OCI-LY7 (cell line): Measurements from ENCODE around the gene LMTK3. TPM values are rescaled to one million over a fixed set of nuclear protein-coding genes. Genes with fewer than 3 reads are reported as not detected.

Experiments used
- BruUV-seq: library from RNA; stranded (reverse); fragments of 400-500 nt; replicated peaks from 2 replicates; lab custom pipeline; 2021; lab: Mats Ljungman, UMichigan
- CTCF ChIA-PET: fragments of 300-600 bp; sonication (Branson Sonifier 250); formaldehyde crosslinking; loops from one replicate; lab custom pipeline; 2022; ENCODE audit warnings: antibody characterized with exemption; ENCODE audit not compliant: unreplicated experiment; lab: Charles Lee
- POLR2A ChIA-PET: fragments of 300-600 bp; sonication (Branson Sonifier 250); formaldehyde crosslinking; loops from one replicate; lab custom pipeline; 2022; ENCODE audit warnings: antibody characterized with exemption; lab: Charles Lee
- DNase-seq: peaks from one replicate; pipeline ENCODE4 v3.0.0-alpha.2; 2015; ENCODE audit warnings: low spot score
- H2AFZ ChIP-seq: fragments of 200-600 bp; sonication (generic), shearing (Covaris generic); 2 replicates; pipeline ENCODE4 v1.6.1; 2014; ENCODE audit warnings: mild to moderate bottlenecking, antibody characterized with exemption, low read length, moderate library complexity
- H3K27ac ChIP-seq: fragments of 200-600 bp; sonication (generic); 2 replicates; pipeline ENCODE4 v1.5.1; 2014; ENCODE audit warnings: mixed run types, low read depth, mild to moderate bottlenecking, moderate library complexity, low read length, inconsistent platforms; ENCODE audit not compliant: poor library complexity, severe bottlenecking
- H3K36me3 ChIP-seq: fragments of 200-600 bp; sonication (generic); 2 replicates; pipeline ENCODE4 v1.6.1; 2014; ENCODE audit warnings: mild to moderate bottlenecking, antibody characterized with exemption, low read length, moderate library complexity, mixed read lengths; ENCODE audit not compliant: insufficient read depth
- H3K4me1 ChIP-seq: fragments of 200-600 bp; sonication (generic); 2 replicates; pipeline ENCODE4 v1.5.1; 2014; ENCODE audit warnings: mild to moderate bottlenecking, low read length; ENCODE audit not compliant: insufficient read depth, poor library complexity, severe bottlenecking
- H3K4me2 ChIP-seq: fragments of 200-600 bp; sonication (generic); 2 replicates; pipeline ENCODE4 v1.6.1; 2014; ENCODE audit warnings: mild to moderate bottlenecking, low read length
- H3K4me3 ChIP-seq: fragments of 200-600 bp; sonication (generic); 2 replicates; pipeline ENCODE4 v1.5.1; 2014; ENCODE audit warnings: mild to moderate bottlenecking, low read depth, low read length; ENCODE audit not compliant: poor library complexity, severe bottlenecking
- H3K79me2 ChIP-seq: fragments of 200-600 bp; sonication (generic); 2 replicates; pipeline ENCODE4 v1.6.1; 2016; ENCODE audit warnings: low read depth, mild to moderate bottlenecking, low read length, moderate library complexity, mixed read lengths; ENCODE audit not compliant: insufficient read depth
- H3K9me2 ChIP-seq: fragments of 200-600 bp; sonication (generic); 2 replicates; pipeline ENCODE4 v1.6.1; 2016; ENCODE audit warnings: mild to moderate bottlenecking, low read length, mixed read lengths; ENCODE audit not compliant: insufficient read depth
- H3K9me3 ChIP-seq: fragments of 200-600 bp; sonication (generic); 2 replicates; pipeline ENCODE4 v1.6.1; 2014; ENCODE audit warnings: mild to moderate bottlenecking, mixed run types, low read length, mixed read lengths
- H4K20me1 ChIP-seq: fragments of 200-600 bp; sonication (generic); 2 replicates; pipeline ENCODE4 v1.6.1; 2014; ENCODE audit warnings: mild to moderate bottlenecking, antibody characterized with exemption, low read length, moderate library complexity, mixed read lengths; ENCODE audit not compliant: insufficient read depth
- EZH2phosphoT487 ChIP-seq: fragments of 200-600 bp; sonication (generic); IDR thresholded peaks from 2 replicates; pipeline ENCODE4 v1.6.1; 2018; ENCODE audit warnings: low read depth, borderline replicate concordance, mild to moderate bottlenecking, mixed run types, antibody characterized with exemption, low read length, moderate library complexity, mixed read lengths
- intact Hi-C: fragments of 100-400 bp; cut with micrococcal nuclease; formaldehyde crosslinking; loops from one replicate; pipeline ENCODE4 v1.10.0; 2022; ENCODE audit not compliant: unreplicated experiment
- total RNA-seq, 2 experiments: library from RNA; depleted of rRNA in 1 of 2; stranded (reverse); fragments of >200 nt in 1 of 2; shearing (Covaris generic) in 1 of 2; gene quantifications; 2 replicates each; pipeline ENCODE4 v1.2.3, GENCODE V29; 2014 to 2022
- TF ChIP-seq, protein P1 (sequence below): fragments of 200-600 bp; sonication (generic); conservative IDR thresholded peaks from 2 replicates; pipeline ENCODE4 v1.5.1; 2014; ENCODE audit warnings: mild to moderate bottlenecking, antibody characterized with exemption, low read length, moderate library complexity, mixed read lengths

LMTK3 gene
- total RNA-seq, 2 experiments from 2014 or later = 1.3 to 9.7 TPM

- intact Hi-C loops = no loop called here
- Histone ChIP-seq H3K27ac (no peak overlapping the region), H3K79me2 (no peaks in the 10 kb centered on the region)
Measured at GRCh38 chr19:48479686-48480085, 31.9 kb downstream of the LMTK3 start.

DNA sequence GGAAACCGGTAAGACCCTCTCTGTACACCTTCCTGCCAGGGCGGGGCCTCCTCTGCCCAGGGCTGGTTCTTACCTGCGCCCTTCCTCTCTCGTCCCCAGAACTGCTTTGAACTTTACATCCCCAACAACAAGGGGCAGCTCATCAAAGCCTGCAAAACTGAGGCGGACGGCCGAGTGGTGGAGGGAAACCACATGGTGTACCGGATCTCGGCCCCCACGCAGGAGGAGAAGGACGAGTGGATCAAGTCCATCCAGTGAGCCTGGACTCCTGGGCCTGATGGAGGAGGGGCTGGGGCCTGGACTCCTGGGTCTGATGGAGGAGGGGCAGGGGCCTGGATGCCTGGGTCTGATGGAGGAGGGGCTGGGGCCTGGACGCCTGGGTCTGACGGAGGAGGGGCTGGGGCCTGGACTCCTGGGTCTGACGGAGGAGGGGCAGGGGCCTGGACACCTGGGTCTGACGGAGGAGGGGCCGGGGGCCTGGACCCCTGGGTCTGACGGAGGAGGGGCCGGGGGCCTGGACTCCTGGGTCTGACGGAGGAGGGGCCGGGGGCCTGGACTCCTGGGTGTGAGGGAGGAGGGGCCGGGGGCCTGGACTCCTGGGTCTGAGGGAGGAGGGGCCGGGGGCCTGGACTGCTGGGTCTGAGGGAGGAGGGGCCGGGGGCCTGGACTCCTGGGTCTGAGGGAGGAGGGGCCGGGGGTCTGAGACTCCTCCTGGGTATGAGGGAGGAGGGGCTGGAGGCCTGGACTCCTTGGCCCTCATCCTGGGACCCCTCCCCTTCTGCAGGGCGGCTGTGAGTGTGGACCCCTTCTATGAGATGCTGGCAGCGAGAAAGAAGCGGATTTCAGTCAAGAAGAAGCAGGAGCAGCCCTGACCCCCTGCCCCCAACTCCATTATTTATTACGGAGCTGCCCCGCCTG, 33.0 kb downstream of the LMTK3 start:
- intact Hi-C loops = no loop called here
- CTCF ChIA-PET = no interaction called here
- Histone ChIP-seq H3K9me2 (no peaks in the 10 kb centered on the region), H4K20me1 (no peaks in the 10 kb centered on the region), H3K36me3 (peaks cover 53% of the 10 kb centered on the region), H3K4me1 (no peaks in the 10 kb centered on the region), H3K4me2 (no peak overlapping the region), H2AFZ (no peak overlapping the region), H3K27ac (no peak overlapping the region), H3K4me3 (no peak overlapping the region), H3K9me3 (no peaks in the 10 kb centered on the region), H3K79me2 (no peaks in the 10 kb centered on the region)
- BruUV-seq = no TSS peak
- DNase-seq = no peak
- POLR2A ChIA-PET = interaction anchor here (1.0 kb wide), 1 partner anchor 129 kb away, joined by 4 read pairs; no protein-coding TSS in a partner anchor
- TF ChIP-seq, protein P1, sequence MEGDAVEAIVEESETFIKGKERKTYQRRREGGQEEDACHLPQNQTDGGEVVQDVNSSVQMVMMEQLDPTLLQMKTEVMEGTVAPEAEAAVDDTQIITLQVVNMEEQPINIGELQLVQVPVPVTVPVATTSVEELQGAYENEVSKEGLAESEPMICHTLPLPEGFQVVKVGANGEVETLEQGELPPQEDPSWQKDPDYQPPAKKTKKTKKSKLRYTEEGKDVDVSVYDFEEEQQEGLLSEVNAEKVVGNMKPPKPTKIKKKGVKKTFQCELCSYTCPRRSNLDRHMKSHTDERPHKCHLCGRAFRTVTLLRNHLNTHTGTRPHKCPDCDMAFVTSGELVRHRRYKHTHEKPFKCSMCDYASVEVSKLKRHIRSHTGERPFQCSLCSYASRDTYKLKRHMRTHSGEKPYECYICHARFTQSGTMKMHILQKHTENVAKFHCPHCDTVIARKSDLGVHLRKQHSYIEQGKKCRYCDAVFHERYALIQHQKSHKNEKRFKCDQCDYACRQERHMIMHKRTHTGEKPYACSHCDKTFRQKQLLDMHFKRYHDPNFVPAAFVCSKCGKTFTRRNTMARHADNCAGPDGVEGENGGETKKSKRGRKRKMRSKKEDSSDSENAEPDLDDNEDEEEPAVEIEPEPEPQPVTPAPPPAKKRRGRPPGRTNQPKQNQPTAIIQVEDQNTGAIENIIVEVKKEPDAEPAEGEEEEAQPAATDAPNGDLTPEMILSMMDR = no peak
- TF ChIP-seq EZH2phosphoT487 = no peak

More at GRCh38 chr19:48479686-48480085, 31.9 kb downstream of the LMTK3 start:
- peaks cover 44% of the 10 kb centered on the region for H3K36me3 ChIP-seq
- no peak overlapping the region for H3K4me3 ChIP-seq
- H3K4me2 ChIP-seq = no peak overlapping the region
- no peak for DNase-seq
- POLR2A ChIA-PET = interaction anchor here (1.0 kb wide), 1 partner anchor 128 kb away, joined by 4 read pairs; no protein-coding TSS in a partner anchor
- no peaks in the 10 kb centered on the region for H3K9me2 ChIP-seq
- TF ChIP-seq EZH2phosphoT487 = no peak
- TF ChIP-seq, protein P1 = no peak
- CTCF ChIA-PET = no interaction called here
- no TSS peak for BruUV-seq
- H4K20me1 ChIP-seq = no peaks in the 10 kb centered on the region
- H3K9me3 ChIP-seq = no peaks in the 10 kb centered on the region
- H3K4me1 ChIP-seq = no peaks in the 10 kb centered on the region
- no peak overlapping the region for H2AFZ ChIP-seq
